Anterior cingulate cortex (tissue), 58 donors: ENCODE results near the gene SUPT5H.

Experiments used
- DNase-seq, 58 donors: peaks; one replicate each; lab custom pipeline; 2025; lab: John Stamatoyannopoulos, UW

The SUPT5H gene

GRCh38 chr19:39445196-39446111 is at the start of gene SUPT5H:
Gene SUPT5H, plus strand, starts transcription at chr19:39445582. Its CDS starts 309 bp downstream, at chr19:39445891.
- peak; percentile 45 to 96 (median 89) for DNase-seq

- DNase-seq, result peak in 52 of 58 donors; percentile 21 to 84 (median 63)
These were observed 47.8 kb upstream of the SUPT5H start for GRCh38 chr19:39397360-39398296.

GRCh38 chr19:39398297-39398864 is 47.0 kb upstream of the SUPT5H start:
- DNase-seq, result peak in 23 of 58 donors; percentile 7 to 61 (median 26)

GRCh38 chr19:39399668-39400050 is 45.7 kb upstream of the SUPT5H start:
- DNase-seq, result no peak

- no peak for DNase-seq
These were observed 45.3 kb upstream of the SUPT5H start for GRCh38 chr19:39400061-39400460.

- no peak for DNase-seq
These were observed 44.3 kb upstream of the SUPT5H start for GRCh38 chr19:39401070-39401548.

GRCh38 chr19:39401549-39402345 is 43.6 kb upstream of the SUPT5H start:
- peak in 10 of 58 donors; percentile 9 to 66 (median 30) for DNase-seq

- DNase-seq, result peak in 54 of 58 donors; percentile 15 to 87 (median 60)
These were observed 42.8 kb upstream of the SUPT5H start for GRCh38 chr19:39402346-39403300.

GRCh38 chr19:39403331-39404312 is 41.8 kb upstream of the SUPT5H start:
- DNase-seq, result peak in 54 of 58 donors; percentile 18 to 95 (median 68)

- no peak for DNase-seq
These were observed 40.0 kb upstream of the SUPT5H start for GRCh38 chr19:39405261-39405957.

GRCh38 chr19:39405958-39406655 is 39.3 kb upstream of the SUPT5H start:
- DNase-seq, result peak in 6 of 58 donors; percentile 51 to 77 (median 71)

GRCh38 chr19:39406656-39407409 is 38.5 kb upstream of the SUPT5H start, which contains the start of gene ZFP36:
Gene ZFP36, plus strand, starts transcription at chr19:39406847. Its CDS starts 58 bp downstream, at chr19:39406905.
- peak in 56 of 58 donors; percentile 10 to 90 (median 73) for DNase-seq

GRCh38 chr19:39407410-39407659 is 38.0 kb upstream of the SUPT5H start:
- no peak for DNase-seq

- peak in 3 of 58 donors; percentile 25 to 42 (median 29) for DNase-seq
These were observed 37.6 kb upstream of the SUPT5H start for GRCh38 chr19:39407660-39408391.
